Cardiac muscle cell (in vitro differentiated cells and primary cell): ENCODE results near the gene PPFIBP2. TPM values are rescaled to one million over a fixed set of nuclear protein-coding genes. Genes with fewer than 3 reads are reported as not detected.
A peak's percentile ranks its signal among the peaks of the same experiment; 100 is the strongest.

Experiments
- DNase-seq, 2 donors: peaks; one replicate each; pipeline versions ENCODE4 v3.0.0 to v3.0.0-alpha.2; 2010 to 2017; ENCODE audit warnings: low read depth in 1 of 2, low spot score in 1 of 2
- H3K27ac ChIP-seq: fragments of 200-600 bp; sonication (generic); 2 replicates; pipeline ENCODE4 v1.5.1; 2016
- H3K27me3 ChIP-seq: fragments of 200-600 bp; sonication (generic); 2 replicates; pipeline ENCODE4 v1.6.0; 2016; ENCODE audit warnings: control low read depth
- H3K36me3 ChIP-seq: fragments of 200-600 bp; sonication (generic); 2 replicates; pipeline ENCODE4 v1.5.1; 2016; ENCODE audit warnings: control low read depth
- H3K4me1 ChIP-seq: fragments of 200-600 bp; sonication (generic); 2 replicates; pipeline ENCODE4 v1.8.1; 2017; ENCODE audit warnings: low read depth, mild to moderate bottlenecking, mixed run types
- H3K4me3 ChIP-seq: fragments of 200-600 bp; sonication (generic); 2 replicates; pipeline ENCODE4 v1.5.1; 2016; ENCODE audit warnings: mild to moderate bottlenecking
- H3K9me3 ChIP-seq: fragments of 200-600 bp; sonication (generic); 2 replicates; pipeline ENCODE4 v1.5.1; 2017; ENCODE audit warnings: low read depth, mild to moderate bottlenecking, control low read depth
- CTCF ChIP-seq: IDR thresholded peaks from 2 replicates; pipeline ENCODE4 v1.5.1; 2012; ENCODE audit warnings: low read depth, mild to moderate bottlenecking, low read length
- polyA plus RNA-seq: library from polyadenylated mRNA; unstranded; fragments of >200 nt; fragmentation: Nextera tagmentation; extraction: Ambion mirVana; gene quantifications from 2 replicates; pipeline ENCODE4 v1.2.1, GENCODE V29; 2016
- total RNA-seq: library from RNA; depleted of rRNA; stranded (reverse); fragments of >200 nt; gene quantifications from 2 replicates; pipeline ENCODE4 v1.2.3, GENCODE V29; 2016

PPFIBP2 gene
- total and polyA plus RNA-seq, 2 experiments from 2014 or later: 8.0 to 13.2 TPM

- peak in 1 of 2 donors; percentile 70 for DNase-seq
- H3K4me1 ChIP-seq: peaks cover 27% of the 10 kb centered on the region
- H3K27ac ChIP-seq: no peak overlapping the region
Measured at GRCh38 chr11:7579361-7579791, 65.6 kb downstream of the PPFIBP2 start.

DNA sequence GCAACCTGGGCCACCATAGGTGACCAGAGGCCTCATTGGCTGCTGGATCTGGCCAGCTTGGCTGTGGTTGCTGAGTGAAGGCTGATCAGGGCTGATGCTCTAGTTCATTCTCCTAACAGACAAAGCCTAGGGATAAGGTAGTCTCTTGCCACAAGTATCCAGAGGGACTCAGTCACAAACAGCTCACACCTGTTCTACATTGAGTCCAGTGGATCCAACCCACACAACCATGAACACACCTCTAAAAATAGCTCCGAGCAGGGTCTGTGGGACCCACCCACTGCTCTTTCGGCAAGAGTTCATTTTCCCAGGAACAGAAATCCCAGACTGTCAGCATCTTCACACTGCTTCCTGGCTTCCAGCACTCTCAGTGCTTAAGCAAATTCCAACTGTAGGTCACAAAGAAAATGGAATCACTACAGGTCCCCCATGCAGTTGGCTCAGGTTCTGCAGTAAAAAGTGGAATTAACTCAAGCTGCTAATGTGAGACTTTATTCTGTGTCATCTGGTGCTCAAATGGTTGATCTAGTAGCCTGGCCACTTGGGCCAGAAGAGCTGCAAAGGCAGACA is 67.3 kb downstream of the PPFIBP2 start:
- H3K4me3 ChIP-seq: no peak overlapping the region
- H3K27ac ChIP-seq: no peak overlapping the region
- no peaks in the 10 kb centered on the region for H3K36me3 ChIP-seq
- no peak for DNase-seq
- H3K9me3 ChIP-seq: no peaks in the 10 kb centered on the region
- H3K27me3 ChIP-seq: no peaks in the 10 kb centered on the region
- TF ChIP-seq CTCF: no peak
- peaks cover 27% of the 10 kb centered on the region for H3K4me1 ChIP-seq

More at GRCh38 chr11:7579361-7579791, 65.6 kb downstream of the PPFIBP2 start:
- Histone ChIP-seq H3K27me3 (no peaks in the 10 kb centered on the region), H3K4me3 (no peak overlapping the region), H3K9me3 (no peaks in the 10 kb centered on the region), H3K36me3 (no peaks in the 10 kb centered on the region)
- TF ChIP-seq CTCF: no peak

DNA sequence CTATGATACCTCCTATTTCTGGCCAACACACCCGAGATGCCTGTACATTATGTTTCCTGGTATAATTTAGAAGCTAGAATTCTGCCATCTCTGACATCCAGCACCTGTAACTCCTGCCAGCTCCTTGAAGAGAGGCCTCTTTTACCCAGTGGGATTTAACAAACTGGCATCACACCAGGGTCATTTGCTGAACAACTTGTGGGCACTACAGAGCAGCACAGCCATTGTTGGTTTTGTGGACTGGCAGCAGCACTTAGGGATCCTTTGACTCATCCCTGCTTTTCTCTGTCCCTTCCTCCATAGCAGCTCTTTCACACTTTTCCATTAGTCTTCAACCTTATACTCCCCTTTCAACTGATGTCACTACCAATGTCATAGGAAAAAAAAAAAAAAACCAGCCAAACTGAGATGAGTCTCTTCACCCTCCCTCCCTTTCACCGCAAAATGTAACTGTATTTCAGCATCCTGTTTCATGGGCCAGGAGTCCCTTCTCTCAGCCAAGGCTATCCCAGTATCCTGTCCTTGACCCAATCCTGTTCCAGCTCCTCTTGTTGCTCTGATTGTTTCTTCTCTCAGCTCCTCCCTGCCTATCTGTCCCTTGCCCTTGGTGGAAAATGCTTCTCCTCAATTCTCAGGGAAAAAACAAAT is 68.7 kb downstream of the PPFIBP2 start:
- Histone ChIP-seq H3K4me1 (peaks cover 15% of the 10 kb centered on the region), H3K27me3 (no peaks in the 10 kb centered on the region), H3K27ac (no peak overlapping the region), H3K36me3 (no peaks in the 10 kb centered on the region), H3K4me3 (no peak overlapping the region), H3K9me3 (no peaks in the 10 kb centered on the region)
- TF ChIP-seq CTCF: no peak
- peak in 1 of 2 donors; percentile 61 for DNase-seq

DNA sequence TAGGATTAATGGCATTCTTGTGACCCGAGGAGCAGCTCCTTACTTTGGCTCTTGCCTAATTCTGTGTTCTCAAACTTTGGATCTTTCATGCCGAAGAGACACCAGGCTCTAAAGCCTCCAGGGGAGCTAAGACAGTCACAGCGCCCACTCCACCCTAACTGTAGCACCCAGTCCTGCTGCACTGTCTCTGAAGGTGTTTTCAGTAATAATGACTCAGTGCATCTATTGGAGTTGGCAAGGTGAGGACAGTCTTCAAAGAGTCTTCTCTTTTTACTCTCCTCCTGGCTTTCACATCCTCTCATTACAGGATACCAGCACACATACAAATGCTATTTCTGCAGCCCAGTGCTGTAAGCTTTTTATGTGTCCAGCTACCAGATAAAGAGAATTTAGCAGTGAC is 69.4 kb downstream of the PPFIBP2 start:
- H3K27me3 ChIP-seq: no peaks in the 10 kb centered on the region
- TF ChIP-seq CTCF: no peak
- H3K4me3 ChIP-seq: no peak overlapping the region
- no peaks in the 10 kb centered on the region for H3K36me3 ChIP-seq
- no peaks in the 10 kb centered on the region for H3K9me3 ChIP-seq
- no peak for DNase-seq
- peaks cover 7% of the 10 kb centered on the region for H3K4me1 ChIP-seq
- H3K27ac ChIP-seq: no peak overlapping the region

GRCh38 chr11:7584910-7585309 is 71.1 kb downstream of the PPFIBP2 start:
- Histone ChIP-seq H3K27me3 (no peaks in the 10 kb centered on the region), H3K4me3 (no peak overlapping the region), H3K36me3 (no peaks in the 10 kb centered on the region), H3K27ac (no peak overlapping the region), H3K4me1 (peaks cover 3% of the 10 kb centered on the region), H3K9me3 (no peaks in the 10 kb centered on the region)
- no peak for DNase-seq
- TF ChIP-seq CTCF: no peak
